HG03064 (cell line): ENCODE results near the gene ATOX1.
"Not testable (repeated sequence)": the region's sequence is repeated elsewhere in the genome, so short reads cannot be mapped to it uniquely, and the experiment has no call there.

ENCODE experiments used
- ATAC-seq: cut with Tn5 transposase; IDR thresholded peaks from one replicate; pipeline ENCODE4 v1.9.1; 2021; ENCODE audit warnings: low read depth; ENCODE audit not compliant: unreplicated experiment

Gene ATOX1

GRCh38 chr5:151699071-151699901, 59.1 kb downstream of the ATOX1 start:
- ATAC-seq = no peak

- ATAC-seq = not testable (repeated sequence)
Measured at GRCh38 chr5:151698081-151698480, 60.4 kb downstream of the ATOX1 start.

GRCh38 chr5:151697452-151697851, 61.0 kb downstream of the ATOX1 start:
- no peak for ATAC-seq

- ATAC-seq = no peak
Measured at GRCh38 chr5:151696470-151697061, 61.9 kb downstream of the ATOX1 start.

- no peak for ATAC-seq
Measured at GRCh38 chr5:151695464-151695863, 63.0 kb downstream of the ATOX1 start.

GRCh38 chr5:151694035-151694485, 64.4 kb downstream of the ATOX1 start:
- no peak for ATAC-seq
